Stimulated activated naive CD8-positive, alpha-beta T cell treated with anti-CD3 and anti-CD28 coated beads, Interleukin-15, Interleukin-2, amounts not matched to agents 100 U/mL and 50 U/mL, for 24 hours (primary cell): Measurements from ENCODE around the gene PPP3R1.
A peak's percentile ranks its signal among the peaks of the same experiment; 100 is the strongest.

ENCODE experiments used
- ATAC-seq: fragments of 150-1000 bp; cut with Tn5 transposase; one replicate; pipeline ENCODE4 v1.10.0; 2021
- DNase-seq: peaks from one replicate; pipeline ENCODE4 v3.0.0; 2021

Gene PPP3R1

GRCh38 chr2:68256093-68256450 is 3.7 kb upstream of the PPP3R1 start:
- DNase-seq (no peak), ATAC-seq (no peak)

GRCh38 chr2:68253219-68254068 is 1.1 kb upstream of the PPP3R1 start:
- peak; percentile 14 for DNase-seq
- ATAC-seq, result no peak

GRCh38 chr2:68251855-68252399 is 405 bp downstream of the PPP3R1 start:
- peak; percentile 53 for DNase-seq

DNA sequence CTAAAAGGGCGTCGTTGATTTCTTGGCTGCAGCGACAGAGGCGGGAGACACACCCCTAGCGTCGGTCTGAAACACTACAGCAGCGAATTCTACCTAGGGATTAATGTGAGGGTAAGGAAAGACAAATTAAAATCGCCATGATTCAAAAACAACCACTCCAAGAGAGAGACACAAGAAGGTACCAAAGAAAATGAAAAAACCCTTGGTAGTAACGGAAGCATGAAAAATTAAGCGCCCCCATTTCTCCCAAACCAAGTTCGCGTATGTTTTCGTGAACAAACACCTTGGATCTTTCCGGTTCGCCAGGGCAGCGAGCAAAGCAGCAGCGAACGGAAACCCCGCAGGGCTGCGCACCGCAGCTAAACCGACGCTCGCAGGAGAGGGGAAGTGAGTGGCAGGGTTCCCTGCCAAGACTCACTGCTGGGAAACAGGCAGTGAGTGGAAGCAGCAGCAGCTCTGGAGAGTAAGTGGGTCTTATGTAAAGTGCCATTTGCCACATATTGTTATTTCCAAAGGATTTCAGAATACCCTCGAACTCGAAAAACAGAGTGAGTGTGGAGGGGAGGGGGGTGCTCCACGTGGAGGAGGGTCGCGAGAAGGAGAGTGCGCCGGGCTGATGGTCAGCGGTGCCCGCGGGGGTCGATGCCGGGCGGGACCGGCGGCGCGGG is 1.0 kb downstream of the PPP3R1 start:
- DNase-seq (peak; percentile 69), ATAC-seq (peak; percentile 50)

More at GRCh38 chr2:68251855-68252399, 405 bp downstream of the PPP3R1 start:
- peak; percentile 4 for ATAC-seq

DNA sequence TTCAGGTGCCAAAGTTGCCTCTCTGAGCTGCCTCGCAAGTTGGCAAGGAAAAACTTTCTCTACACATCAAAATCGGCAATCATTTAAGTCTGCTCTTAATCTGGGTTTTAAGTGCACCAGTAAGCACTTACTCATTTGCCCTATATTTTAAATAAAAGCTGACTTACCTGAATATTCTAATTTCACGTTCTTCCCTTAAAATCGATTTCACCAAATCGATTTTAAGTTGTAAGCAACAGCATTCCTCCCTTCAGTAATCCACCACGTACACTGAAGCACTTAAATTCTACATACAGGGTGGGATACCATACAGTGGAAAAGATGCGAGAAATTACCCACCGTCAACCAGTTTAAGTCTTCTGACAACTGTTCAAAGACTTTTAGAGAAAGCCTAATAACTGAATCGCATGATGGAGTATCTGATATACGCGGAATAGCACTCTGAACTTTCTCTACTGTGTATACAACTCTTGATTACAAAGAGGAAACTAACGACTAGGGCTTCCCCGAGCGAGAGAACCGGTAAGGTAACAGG is 1.6 kb downstream of the PPP3R1 start:
- no peak for DNase-seq
- ATAC-seq, result no peak

GRCh38 chr2:68250196-68250595 is 2.1 kb downstream of the PPP3R1 start:
- no peak for DNase-seq
- ATAC-seq, result no peak

DNA sequence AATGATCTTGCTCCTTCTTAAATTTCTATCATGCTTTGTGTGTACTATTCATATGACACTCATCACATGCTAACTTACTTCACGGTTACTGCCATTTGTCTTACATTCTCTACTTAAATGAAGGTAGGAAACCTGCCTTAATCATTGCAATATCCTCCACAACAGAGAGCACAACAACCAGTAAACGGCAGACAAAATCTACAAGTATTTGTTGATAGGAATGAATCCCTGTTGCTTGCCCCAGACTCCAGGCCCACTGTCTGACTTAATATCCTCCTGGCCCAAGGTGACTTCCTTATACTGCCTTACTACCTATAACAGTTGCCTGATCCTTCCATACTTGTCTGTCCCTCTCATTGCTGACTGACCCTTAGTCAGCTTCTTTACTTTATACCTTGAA is 3.5 kb downstream of the PPP3R1 start:
- ATAC-seq (no peak), DNase-seq (no peak)

DNA sequence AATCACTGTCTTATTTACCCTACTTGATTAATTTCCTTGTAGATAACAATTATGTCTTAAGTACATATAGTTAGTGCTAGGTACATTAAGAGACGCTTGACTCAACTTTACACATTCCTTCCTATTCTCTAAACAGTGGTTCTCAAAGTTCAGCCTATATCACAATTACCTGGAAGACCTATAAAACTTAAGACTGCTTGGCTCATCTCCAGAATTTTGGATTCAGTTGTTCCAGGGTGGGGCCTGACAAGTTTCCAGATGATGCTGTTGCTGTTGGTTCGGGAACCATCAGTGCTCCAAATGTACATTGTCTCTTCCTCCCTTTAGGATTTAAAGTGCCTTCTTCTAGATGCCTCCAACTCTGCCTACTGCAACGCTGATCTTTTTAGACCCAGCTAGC is 4.0 kb downstream of the PPP3R1 start:
- no peak for DNase-seq
- no peak for ATAC-seq

DNA sequence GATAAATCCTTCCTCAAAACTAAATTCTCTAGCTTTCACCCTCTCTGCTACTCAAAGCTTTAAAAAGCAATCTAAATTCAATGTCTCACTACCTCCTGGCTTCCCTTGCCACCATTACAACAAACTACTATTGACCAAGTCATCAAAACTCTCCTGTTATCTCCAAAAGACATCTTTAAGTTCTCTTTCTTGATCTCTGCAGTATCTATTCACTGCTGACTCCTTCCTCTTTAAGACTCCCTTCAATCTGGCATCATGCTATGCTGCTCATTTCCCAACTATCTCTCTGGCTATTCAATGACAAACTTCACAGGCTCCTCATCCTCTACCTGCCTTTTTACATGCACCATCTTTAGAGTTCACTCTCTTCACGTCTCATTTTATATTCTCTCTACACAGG is 5.9 kb downstream of the PPP3R1 start:
- ATAC-seq (no peak), DNase-seq (no peak)

- ATAC-seq, result no peak
- no peak for DNase-seq
These were observed 6.7 kb downstream of the PPP3R1 start for GRCh38 chr2:68245672-68246071.

DNA sequence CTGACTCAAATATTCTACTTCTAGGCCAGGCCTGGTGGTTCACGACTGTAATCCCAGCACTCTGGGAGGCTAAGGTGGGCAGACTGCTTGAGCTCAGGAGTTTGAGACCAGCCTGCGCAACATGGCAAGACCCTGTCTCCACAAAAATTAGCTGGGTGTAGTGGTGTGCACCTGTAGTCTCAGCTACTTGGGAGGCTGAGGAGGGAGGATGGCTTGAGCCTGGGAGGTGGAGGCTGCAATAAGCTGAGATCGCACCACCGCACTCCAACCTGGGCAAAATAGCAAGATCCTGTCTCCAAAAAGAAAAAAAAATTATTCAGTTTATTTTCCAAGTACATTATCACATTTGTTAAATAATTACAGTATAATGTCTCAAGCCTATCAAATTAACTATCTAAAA is 7.3 kb downstream of the PPP3R1 start:
- DNase-seq (no peak), ATAC-seq (no peak)

DNA sequence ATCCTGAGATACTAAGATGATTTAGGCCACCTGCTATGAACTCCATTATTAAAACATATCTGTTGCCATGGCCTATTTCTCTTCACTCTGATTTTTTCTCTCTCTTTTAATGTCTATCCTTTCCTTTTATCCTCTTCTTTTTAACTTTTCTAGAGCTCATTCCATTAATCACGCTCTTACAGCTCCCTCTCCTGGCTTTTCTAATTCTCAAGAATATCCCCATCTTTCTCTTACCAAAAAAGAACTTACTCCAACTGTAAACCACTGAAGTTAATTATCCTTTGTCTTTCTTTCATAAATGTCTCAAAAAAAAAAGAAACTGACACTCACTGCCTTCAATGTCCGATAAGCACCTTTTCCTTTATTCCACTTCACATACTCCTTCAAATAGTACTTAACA is 7.9 kb downstream of the PPP3R1 start:
- DNase-seq (no peak), ATAC-seq (no peak)

DNA sequence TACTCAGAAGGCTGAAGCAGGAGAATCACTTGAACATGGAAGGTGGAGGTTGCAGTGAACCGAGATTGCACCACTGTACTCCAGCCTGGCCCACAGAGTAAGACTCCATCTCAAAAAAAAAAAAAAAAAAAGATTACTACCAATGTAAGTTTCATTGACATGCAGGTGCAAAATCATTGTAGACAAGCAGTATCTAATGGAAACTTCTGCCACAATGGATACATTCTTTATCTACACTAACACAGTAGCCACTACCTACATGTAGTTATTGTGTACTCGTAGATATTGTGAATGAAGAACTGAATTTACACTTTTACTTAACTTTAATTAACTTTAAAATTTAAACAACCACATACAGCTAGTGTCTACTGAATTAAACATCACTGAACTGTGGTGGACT is 10.6 kb downstream of the PPP3R1 start:
- ATAC-seq (no peak), DNase-seq (no peak)

- DNase-seq (no peak), ATAC-seq (no peak)
These were observed 11.9 kb downstream of the PPP3R1 start for GRCh38 chr2:68240446-68240845.

GRCh38 chr2:68238955-68239822 is 13.1 kb downstream of the PPP3R1 start:
- DNase-seq (no peak), ATAC-seq (no peak)

- no peak for DNase-seq
- peak; percentile 62 for ATAC-seq
These were observed 14.3 kb downstream of the PPP3R1 start for GRCh38 chr2:68237976-68238580.

DNA sequence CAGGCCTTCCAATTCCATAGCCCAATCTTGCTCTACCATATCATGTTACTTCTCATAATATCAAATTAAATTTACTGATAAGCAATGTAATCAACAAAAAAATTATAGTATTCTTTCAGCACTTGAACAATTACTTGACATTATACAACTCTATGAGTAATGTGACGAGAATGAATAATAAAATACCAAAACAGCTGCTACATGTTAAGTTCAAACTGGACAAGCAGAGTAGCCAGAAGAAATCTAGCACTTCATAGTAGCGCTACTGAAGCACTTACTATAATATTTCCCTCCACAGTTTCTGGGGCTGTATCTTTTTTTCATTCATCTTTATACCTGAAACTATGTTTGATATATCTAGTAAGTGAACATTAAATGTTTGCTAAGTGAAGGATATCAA is 14.9 kb downstream of the PPP3R1 start:
- no peak for ATAC-seq

GRCh38 chr2:68236876-68237275 is 15.5 kb downstream of the PPP3R1 start:
- ATAC-seq, result no peak
- no peak for DNase-seq

More for the DNA sequence above, 14.9 kb downstream of the PPP3R1 start:
- DNase-seq, result no peak

DNA sequence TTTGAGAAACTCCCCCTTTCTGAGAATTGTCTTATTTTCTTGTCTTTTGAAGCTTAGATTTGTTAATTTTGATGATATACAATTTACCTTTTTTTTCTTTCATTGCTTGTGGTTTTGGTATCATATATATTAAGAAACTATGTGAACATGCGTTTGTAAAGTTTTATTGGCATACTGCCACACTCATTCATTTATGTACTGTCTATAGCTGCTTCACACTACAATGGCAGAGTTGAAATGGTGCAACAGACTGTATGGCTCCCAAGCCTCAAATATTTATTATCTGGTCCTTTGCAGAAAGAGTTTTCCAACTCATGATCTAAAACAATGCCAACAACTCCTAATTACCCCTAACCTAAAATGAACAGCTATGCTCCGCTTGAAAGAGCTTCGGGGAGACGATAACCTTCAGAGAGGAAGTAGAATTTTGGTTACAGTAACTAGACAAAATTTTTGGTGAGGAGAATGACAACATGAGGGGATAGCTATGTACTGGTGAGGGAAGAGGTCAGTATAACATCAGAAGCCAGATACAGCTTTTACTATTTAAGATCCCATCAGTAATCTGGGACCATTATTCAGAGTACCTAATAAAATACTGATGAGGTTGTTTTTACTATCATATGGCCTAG is 16.1 kb downstream of the PPP3R1 start:
- no peak for ATAC-seq
- DNase-seq, result no peak

- DNase-seq (no peak), ATAC-seq (no peak)
These were observed 17.2 kb downstream of the PPP3R1 start for GRCh38 chr2:68235090-68235489.

GRCh38 chr2:68234405-68234804 is 17.9 kb downstream of the PPP3R1 start:
- ATAC-seq (no peak), DNase-seq (no peak)

DNA sequence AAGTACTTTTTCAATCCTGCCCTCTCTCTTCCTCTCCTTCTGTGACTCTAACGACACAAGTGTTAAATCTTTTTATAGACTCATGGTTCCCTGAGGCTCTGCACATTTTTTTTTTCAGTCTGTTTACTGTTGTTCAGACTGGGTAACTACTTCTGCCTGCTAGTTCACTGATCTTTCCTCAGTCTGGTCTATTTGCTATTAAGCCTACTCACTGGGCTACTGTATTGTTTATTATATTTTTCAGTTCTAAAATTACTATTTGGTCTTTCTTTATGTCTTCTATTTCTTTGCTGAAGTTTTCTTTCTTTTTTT is 21.3 kb downstream of the PPP3R1 start:
- no peak for ATAC-seq

More for the DNA sequence above, 21.3 kb downstream of the PPP3R1 start:
- DNase-seq, result no peak
